Measurements from ENCODE around the gene ECD. TPM values are rescaled to one million over a fixed set of nuclear protein-coding genes. Genes with fewer than 3 reads are reported as not detected.

The ECD gene
- total and polyA plus RNA-seq, 2 of the 4 experiments (the other 2 are of a cell fraction): 22.1 to 32.8 TPM

DNA sequence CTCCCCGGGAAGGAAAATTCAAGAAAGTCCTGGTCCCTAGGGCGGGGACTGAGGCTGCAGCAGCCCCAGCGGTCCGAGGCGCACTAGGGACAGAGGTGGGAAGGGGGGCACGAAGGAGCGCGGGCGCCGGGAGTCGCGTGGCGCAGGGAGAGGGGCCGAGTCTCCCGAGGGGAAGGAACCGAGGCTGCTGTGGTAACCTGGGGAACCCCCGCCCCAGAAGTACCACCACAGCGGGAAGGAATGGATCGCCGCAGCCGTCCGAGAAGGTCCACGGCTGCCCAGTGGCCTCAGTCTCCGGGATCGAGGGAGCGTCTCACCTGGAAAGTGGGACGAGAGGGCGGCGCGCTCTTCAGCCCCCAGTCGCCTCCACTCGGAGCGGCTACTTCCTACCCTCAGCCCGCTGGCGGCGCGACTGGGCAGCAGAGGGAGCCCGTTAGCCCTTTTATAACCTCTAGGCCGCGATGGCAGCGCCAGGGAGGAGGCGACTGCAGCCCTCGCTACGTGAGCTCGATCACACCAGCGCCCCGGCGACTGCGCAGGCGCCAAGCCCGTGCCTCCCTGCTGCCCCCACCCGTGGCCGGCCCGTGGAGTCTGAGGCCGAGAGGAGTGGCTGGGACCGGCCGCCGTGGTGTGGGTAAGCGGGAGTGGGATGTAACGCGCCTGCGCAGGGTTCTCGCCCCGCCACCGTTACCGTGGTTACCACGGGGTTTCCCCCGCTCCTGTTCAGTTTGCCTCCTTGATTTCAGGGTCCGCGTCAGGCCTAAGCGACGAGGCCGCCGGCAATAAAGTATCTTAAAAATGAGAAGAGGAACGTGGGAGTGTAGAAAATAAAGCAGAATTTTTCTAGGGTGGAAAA, 71.1 kb downstream of the ECD start, which contains the start of gene P4HA1:
Gene P4HA1 (minus strand): TSS at position 418 of the 856 bp plus-strand sequence. CDS start 21,983 bp downstream, outside the sequence.
- Histone ChIP-seq H4K91ac (ENCODE audit: insufficient read depth, low read depth, low read length) (peak within 1 kb of the TSS; percentile 88), H3K9ac (ENCODE audit: low read depth, low read length) (peak within 1 kb of the TSS; percentile 91), H3K4me3 (ENCODE audit: insufficient read depth, low read depth, low read length) (peak within 1 kb of the TSS; percentile 71), H2AFZ (replicated peaks; ENCODE audit: low read length, poor library complexity) (peak within 1 kb of the TSS; percentile 97), H3K4me2 (ENCODE audit: low read depth, low read length) (peak within 1 kb of the TSS; percentile 59), H2BK120ac (ENCODE audit: low read depth, low read length) (peak within 1 kb of the TSS; percentile 54), H2AK5ac (ENCODE audit: low read depth, low read length) (peak within 1 kb of the TSS; percentile 87), H3K79me1 (ENCODE audit: low read depth in 1 of 2, low read length in 2 of 2) (peaks cover 0 to 9% of the 10 kb centered on the region in 2 experiments; a peak in 1 of 4 replicates), H4K20me1 (ENCODE audit: insufficient read depth, low read length) (peaks cover 22% of the 10 kb centered on the region), H3K27me3 (ENCODE audit: control insufficient read depth, insufficient read depth, low read length) (no peaks in the 10 kb centered on the region), H2BK15ac (ENCODE audit: low read depth, low read length) (peak within 1 kb of the TSS; percentile 45; the same call in 2 of the 3 replicates), H3K4me1 (ENCODE audit: control insufficient read depth, insufficient read depth, low read length) (peaks cover 3% of the 10 kb centered on the region; the same call in 1 of the 2 replicates), H2AK9ac (replicated peaks; ENCODE audit: low read depth, low read length, poor library complexity) (peak within 1 kb of the TSS; percentile 98), H3K18ac (ENCODE audit: low read depth, low read length) (peak within 1 kb of the TSS; percentile 78), H4K8ac (ENCODE audit: low read depth in 2 of 2, low read length in 2 of 2) (peak within 1 kb of the TSS; percentile 85 to 93), H3K23ac (ENCODE audit: low read depth, low read length) (peak within 1 kb of the TSS; percentile 93), H3K14ac (replicated peaks; ENCODE audit: low read depth, low read length) (peak within 1 kb of the TSS; percentile 92), H2BK20ac (ENCODE audit: low read depth, low read length) (no peak within 1 kb of the TSS), H3K9me3 (ENCODE audit: control insufficient read depth, insufficient read depth, low read length) (no peaks in the 10 kb centered on the region), H2BK5ac (ENCODE audit: low read depth, low read length, poor library complexity, severe bottlenecking) (peak within 1 kb of the TSS; percentile 87), H3K27ac (ENCODE audit: insufficient read depth, low read length) (peak within 1 kb of the TSS; percentile 91), H4K5ac (ENCODE audit: low read depth, low read length) (peak within 1 kb of the TSS; percentile 56), H3K4ac (ENCODE audit: low read depth, low read length) (peak within 1 kb of the TSS; percentile 83), H3K56ac (ENCODE audit: extremely low read depth, insufficient read depth, low read length) (peak within 1 kb of the TSS; percentile 98), H3K36me3 (ENCODE audit: control insufficient read depth, insufficient read depth, low read length) (no peaks in the 10 kb centered on the region; the same call in 1 of the 2 replicates), H3K9me1 (ENCODE audit: insufficient read depth, low read length) (no peaks in the 10 kb centered on the region; the same call in 1 of the 2 replicates)
- in situ Hi-C loops (cut with MboI; ENCODE audit: low sequenced_read_pairs) (no loop called here), dilution Hi-C loops (cut with HindIII; ENCODE audit: low sequenced_read_pairs, unreplicated experiment) (no loop called here), intact Hi-C loops (cut with micrococcal nuclease) (loop anchor here (1.0 kb wide), 1 partner anchor 63 kb away; no protein-coding TSS in a partner anchor)
- WGBS, 2 experiments (ENCODE audit: extremely low coverage in 2 of 2, insufficient read length in 1 of 2): 0% methylated on average over 39 of the region's 75 CpGs; no CpG with 5 or more reads in 1 of the 2 experiments
- BruUV-seq (replicated peaks): TSS peak; percentile 68
- ChIA-PET CTCF (interaction anchor here (0.6 to 1.1 kb wide), 3 partner anchors 12 to 48 kb away, joined by 3 to 6 read pairs (median 4); no protein-coding TSS in a partner anchor), POLR2A (ENCODE audit: unreplicated experiment) (interaction anchor here (0.6 to 0.8 kb wide), 10 partner anchors 14 to 1737 kb away, joined by 3 to 17 read pairs (median 6); partner anchors contain the start of gene NUDT13)
- ATAC-seq (ENCODE audit: low read depth): peak; percentile 95
- DNase-seq: peak; percentile 96
- TF ChIP-seq CEBPB (IDR thresholded peaks at IDR 0.05; ENCODE audit: low read depth, low read length) (no peak), FOS (IDR thresholded peaks at IDR 0.05; ENCODE audit: low read depth, low read length) (no peak), MXI1 (IDR thresholded peaks at IDR 0.05; ENCODE audit: borderline replicate concordance, low read depth, low read length) (peak; percentile 72), MAZ (IDR thresholded peaks at IDR 0.05; ENCODE audit: borderline replicate concordance, low read depth, low read length) (peak; percentile 96), RCOR1 (IDR thresholded peaks at IDR 0.05; ENCODE audit: insufficient replicate concordance, low read length) (no peak), RFX5 (IDR thresholded peaks at IDR 0.05; ENCODE audit: low read depth, low read length) (no peak), RAD21 (IDR thresholded peaks at IDR 0.05; ENCODE audit: low read length) (peak; percentile 55), MAFK (IDR thresholded peaks at IDR 0.05; ENCODE audit: low read depth, low read length) (no peak), POLR2A (IDR thresholded peaks at IDR 0.05; ENCODE audit: low read depth, low read length) (peak; percentile 100), BHLHE40 (IDR thresholded peaks at IDR 0.05; ENCODE audit: low read depth, low read length) (peak; percentile 36; the same call in 1 of the 2 replicates)
- TF ChIP-seq, protein P1, sequence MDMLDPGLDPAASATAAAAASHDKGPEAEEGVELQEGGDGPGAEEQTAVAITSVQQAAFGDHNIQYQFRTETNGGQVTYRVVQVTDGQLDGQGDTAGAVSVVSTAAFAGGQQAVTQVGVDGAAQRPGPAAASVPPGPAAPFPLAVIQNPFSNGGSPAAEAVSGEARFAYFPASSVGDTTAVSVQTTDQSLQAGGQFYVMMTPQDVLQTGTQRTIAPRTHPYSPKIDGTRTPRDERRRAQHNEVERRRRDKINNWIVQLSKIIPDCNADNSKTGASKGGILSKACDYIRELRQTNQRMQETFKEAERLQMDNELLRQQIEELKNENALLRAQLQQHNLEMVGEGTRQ (IDR thresholded peaks at IDR 0.05; ENCODE audit: low read depth, low read length): peak; percentile 10; the same call in 1 of the 2 replicates
- TF ChIP-seq, protein P2, sequence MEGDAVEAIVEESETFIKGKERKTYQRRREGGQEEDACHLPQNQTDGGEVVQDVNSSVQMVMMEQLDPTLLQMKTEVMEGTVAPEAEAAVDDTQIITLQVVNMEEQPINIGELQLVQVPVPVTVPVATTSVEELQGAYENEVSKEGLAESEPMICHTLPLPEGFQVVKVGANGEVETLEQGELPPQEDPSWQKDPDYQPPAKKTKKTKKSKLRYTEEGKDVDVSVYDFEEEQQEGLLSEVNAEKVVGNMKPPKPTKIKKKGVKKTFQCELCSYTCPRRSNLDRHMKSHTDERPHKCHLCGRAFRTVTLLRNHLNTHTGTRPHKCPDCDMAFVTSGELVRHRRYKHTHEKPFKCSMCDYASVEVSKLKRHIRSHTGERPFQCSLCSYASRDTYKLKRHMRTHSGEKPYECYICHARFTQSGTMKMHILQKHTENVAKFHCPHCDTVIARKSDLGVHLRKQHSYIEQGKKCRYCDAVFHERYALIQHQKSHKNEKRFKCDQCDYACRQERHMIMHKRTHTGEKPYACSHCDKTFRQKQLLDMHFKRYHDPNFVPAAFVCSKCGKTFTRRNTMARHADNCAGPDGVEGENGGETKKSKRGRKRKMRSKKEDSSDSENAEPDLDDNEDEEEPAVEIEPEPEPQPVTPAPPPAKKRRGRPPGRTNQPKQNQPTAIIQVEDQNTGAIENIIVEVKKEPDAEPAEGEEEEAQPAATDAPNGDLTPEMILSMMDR (conservative IDR thresholded peaks at IDR 0.05; ENCODE audit: low read depth, low read length): peak; percentile 71
- TF ChIP-seq, protein P3, sequence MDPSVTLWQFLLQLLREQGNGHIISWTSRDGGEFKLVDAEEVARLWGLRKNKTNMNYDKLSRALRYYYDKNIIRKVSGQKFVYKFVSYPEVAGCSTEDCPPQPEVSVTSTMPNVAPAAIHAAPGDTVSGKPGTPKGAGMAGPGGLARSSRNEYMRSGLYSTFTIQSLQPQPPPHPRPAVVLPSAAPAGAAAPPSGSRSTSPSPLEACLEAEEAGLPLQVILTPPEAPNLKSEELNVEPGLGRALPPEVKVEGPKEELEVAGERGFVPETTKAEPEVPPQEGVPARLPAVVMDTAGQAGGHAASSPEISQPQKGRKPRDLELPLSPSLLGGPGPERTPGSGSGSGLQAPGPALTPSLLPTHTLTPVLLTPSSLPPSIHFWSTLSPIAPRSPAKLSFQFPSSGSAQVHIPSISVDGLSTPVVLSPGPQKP (IDR thresholded peaks at IDR 0.05; ENCODE audit: borderline replicate concordance, low read depth, low read length): no peak
